Measurements from ENCODE around the gene DIP2C.
"Not testable (repeated sequence)": the region's sequence is repeated elsewhere in the genome, so short reads cannot be mapped to it uniquely, and the experiment has no call there.

Gene DIP2C

DNA sequence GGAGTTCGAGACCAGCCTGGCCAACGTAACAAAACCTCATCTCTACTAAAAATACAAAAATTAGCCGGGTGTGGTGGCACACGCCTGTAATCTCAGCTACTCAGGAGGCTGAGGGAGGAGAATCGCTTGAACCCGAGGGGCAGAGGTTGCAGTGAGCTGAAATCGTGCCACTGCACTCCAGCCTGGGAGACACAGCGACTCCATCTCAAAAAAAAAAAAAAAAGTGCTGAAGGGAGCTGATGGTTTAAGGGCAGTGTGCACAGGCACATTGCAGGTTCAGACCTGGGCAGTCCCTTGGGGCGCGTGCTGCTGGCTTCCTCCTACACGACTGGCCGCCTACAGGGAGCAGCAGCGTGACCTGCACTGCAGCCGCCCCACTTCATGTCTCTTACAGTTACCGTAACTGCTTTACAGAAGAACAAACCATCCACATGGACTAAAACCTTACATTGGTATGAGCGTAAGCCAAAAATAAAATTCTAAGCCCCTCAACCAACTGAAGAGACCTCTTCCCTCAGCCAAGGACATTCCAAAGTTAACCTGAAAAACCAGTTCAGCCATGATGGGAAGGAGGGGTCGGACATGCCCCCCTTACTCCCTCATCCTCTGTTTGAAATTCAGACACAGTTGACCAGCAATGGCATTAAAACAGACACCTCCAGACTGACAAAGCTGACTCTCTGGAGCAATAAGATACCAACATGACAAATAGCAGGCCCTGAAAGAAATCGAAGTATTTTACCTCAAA, 292.0 kb downstream of the DIP2C start:
- H3K4me3 ChIP-seq (ENCODE audit: low read length) = no peak overlapping the region
- H3K27me3 ChIP-seq (ENCODE audit: control insufficient read depth, insufficient read depth, low read length) = no peaks in the 10 kb centered on the region
- H3K9me3 ChIP-seq (ENCODE audit: control insufficient read depth, low read length) = no peaks in the 10 kb centered on the region
- no peak overlapping the region for H3K9ac ChIP-seq (ENCODE audit: low read length)
- no peaks in the 10 kb centered on the region for H3K4me1 ChIP-seq (ENCODE audit: control insufficient read depth, insufficient read depth, low read length)
- no peaks in the 10 kb centered on the region for H3K36me3 ChIP-seq (ENCODE audit: control insufficient read depth, insufficient read depth, low read length)

DNA sequence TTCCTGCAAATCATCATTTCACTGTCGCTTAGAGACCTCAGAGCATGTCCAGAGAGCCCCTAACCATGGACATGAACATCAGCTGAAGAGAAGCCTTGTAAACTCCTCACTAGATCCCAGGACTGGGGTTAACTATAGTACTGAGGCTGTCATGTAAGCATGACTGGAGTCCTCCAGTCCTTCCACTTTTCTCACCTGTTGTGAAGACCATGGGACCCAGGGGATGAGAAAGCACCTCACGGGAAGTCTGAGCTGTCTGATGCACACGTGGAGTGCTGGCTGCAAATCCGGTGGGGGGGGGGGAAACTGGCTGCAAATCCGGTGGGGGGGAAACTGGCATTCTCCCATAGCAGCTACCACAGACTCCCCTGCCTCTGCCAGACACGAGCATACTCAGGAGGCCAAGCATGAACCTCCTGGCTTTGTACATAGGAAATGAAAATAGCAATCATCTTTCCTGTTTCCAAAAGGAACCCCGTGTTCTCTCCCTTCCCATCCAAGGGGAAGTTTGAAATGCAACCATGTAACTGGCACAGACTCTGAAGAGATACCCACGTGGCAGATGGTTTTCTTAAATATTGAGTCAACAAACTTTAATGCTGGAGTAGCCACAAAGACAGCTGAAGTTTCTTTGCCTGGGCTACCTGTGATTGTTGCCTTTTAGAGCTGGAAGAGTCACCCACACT, 292.8 kb downstream of the DIP2C start:
- H3K4me1 ChIP-seq (ENCODE audit: control insufficient read depth, insufficient read depth, low read length) = no peaks in the 10 kb centered on the region
- no peaks in the 10 kb centered on the region for H3K9me3 ChIP-seq (ENCODE audit: control insufficient read depth, low read length)
- H3K9ac ChIP-seq (ENCODE audit: low read length) = no peak overlapping the region
- H3K27me3 ChIP-seq (ENCODE audit: control insufficient read depth, insufficient read depth, low read length) = no peaks in the 10 kb centered on the region
- no peak overlapping the region for H3K4me3 ChIP-seq (ENCODE audit: low read length)
- no peaks in the 10 kb centered on the region for H3K36me3 ChIP-seq (ENCODE audit: control insufficient read depth, insufficient read depth, low read length)

DNA sequence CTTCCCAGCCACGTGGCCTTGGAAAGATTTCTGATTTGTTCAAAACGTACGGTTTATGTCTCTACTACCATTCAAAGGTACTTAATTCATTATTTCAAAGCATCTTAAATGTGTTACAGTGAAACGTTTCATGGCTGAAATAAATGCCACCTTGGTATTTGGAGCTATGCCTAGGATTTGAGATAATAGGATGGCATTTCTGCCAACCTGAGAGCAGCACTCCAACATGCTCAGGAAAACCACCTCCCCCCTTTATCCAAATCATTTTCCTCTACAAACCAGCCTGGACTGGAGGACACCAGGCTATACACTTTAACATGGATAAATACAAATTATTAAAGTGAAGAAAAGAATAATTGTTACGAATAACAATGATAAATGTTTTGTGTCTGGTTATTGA, 293.4 kb downstream of the DIP2C start:
- Histone ChIP-seq H3K27me3 (ENCODE audit: control insufficient read depth, insufficient read depth, low read length) (no peaks in the 10 kb centered on the region), H3K9me3 (ENCODE audit: control insufficient read depth, low read length) (no peaks in the 10 kb centered on the region), H3K4me3 (ENCODE audit: low read length) (no peak overlapping the region), H3K36me3 (ENCODE audit: control insufficient read depth, insufficient read depth, low read length) (no peaks in the 10 kb centered on the region), H3K9ac (ENCODE audit: low read length) (no peak overlapping the region), H3K4me1 (ENCODE audit: control insufficient read depth, insufficient read depth, low read length) (no peaks in the 10 kb centered on the region)

DNA sequence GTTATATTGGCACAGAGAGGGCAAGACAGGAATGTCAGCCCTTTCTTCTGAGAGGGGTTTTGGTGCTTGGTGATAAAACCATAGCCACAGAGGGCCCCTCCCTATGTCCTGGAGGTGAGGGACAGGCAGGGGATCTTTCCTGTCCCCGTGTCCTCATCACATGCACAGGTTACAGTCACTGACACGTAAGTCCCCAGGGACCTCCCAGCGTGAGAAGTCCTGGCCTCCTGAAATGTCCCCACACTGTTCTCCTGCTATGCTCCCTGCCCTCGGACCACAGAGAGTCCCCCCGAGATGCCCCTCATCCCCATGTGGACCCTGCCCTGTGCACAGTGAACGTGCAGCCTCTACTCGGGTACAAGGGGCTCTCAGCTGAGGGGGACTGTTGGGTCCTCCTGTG, 293.8 kb downstream of the DIP2C start:
- H3K9me3 ChIP-seq (ENCODE audit: control insufficient read depth, low read length) = no peaks in the 10 kb centered on the region
- H3K9ac ChIP-seq (ENCODE audit: low read length) = no peak overlapping the region
- no peak overlapping the region for H3K4me3 ChIP-seq (ENCODE audit: low read length)
- H3K4me1 ChIP-seq (ENCODE audit: control insufficient read depth, insufficient read depth, low read length) = no peaks in the 10 kb centered on the region
- H3K27me3 ChIP-seq (ENCODE audit: control insufficient read depth, insufficient read depth, low read length) = no peaks in the 10 kb centered on the region
- H3K36me3 ChIP-seq (ENCODE audit: control insufficient read depth, insufficient read depth, low read length) = no peaks in the 10 kb centered on the region

DNA sequence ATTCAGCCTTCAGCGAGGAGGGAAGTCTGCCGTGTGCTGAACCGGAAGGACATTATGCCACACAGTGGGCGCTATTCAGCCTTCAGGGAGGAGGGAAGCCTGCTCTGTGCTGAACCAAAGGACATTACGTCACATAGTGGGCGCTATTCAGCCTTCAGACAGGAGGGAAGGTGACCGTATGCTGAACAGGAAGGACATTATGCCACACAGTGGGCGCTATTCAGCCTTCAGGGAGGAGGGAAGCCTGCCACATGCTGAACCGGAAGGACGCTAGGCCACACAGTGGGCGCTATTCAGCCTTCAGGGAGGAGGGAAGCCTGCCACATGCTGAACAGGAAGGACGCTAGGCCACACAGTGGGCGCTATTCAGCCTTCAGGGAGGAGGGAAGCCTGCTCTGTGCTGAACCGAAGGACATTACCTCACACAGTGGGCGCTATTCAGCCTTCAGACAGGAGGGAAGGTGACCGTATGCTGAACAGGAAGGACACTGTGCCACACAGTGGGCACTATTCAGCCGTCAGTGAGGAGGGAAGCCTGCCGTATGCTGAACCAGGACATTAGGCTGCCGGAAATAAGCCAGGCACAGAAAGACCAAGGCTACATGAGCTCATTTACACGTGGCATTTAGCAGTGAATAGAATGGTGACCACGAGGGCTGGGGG, 294.9 kb downstream of the DIP2C start:
- not testable (repeated sequence) for H3K36me3 ChIP-seq (ENCODE audit: control insufficient read depth, insufficient read depth, low read length); H3K4me3 ChIP-seq (ENCODE audit: low read length); H3K4me1 ChIP-seq (ENCODE audit: control insufficient read depth, insufficient read depth, low read length); H3K9me3 ChIP-seq (ENCODE audit: control insufficient read depth, low read length); H3K9ac ChIP-seq (ENCODE audit: low read length); H3K27me3 ChIP-seq (ENCODE audit: control insufficient read depth, insufficient read depth, low read length)

DNA sequence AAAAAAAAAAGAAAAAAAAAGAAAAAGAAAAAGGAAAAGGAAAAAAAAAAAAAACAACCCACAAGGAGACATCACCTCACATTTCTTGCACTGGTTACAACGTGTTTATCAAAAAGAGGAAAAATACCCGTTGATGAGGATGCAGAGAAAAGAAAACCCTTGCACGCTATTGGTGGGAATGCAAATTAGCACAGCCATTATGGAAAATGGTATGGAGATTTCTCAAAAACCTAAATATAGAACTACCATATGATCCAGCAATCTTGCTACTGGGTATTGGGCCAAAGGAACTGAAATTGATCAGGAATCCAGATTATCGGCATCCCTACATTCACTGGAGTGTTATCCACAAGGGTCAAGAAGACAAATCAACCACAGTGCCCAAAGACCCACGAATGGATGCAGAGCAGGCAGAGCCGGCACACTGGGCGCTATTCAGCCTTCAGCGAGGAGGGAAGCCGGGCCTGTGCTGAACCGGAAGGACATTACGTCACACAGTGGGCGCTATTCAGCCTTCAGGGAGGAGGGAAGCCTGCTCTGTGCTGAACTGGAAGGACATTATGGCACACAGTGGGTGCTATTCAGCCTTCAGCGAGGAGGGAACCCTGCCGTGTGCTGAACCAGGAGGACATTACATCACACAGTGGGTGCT, 295.6 kb downstream of the DIP2C start:
- H3K4me1 ChIP-seq (ENCODE audit: control insufficient read depth, insufficient read depth, low read length) = no peaks in the 10 kb centered on the region
- no peaks in the 10 kb centered on the region for H3K27me3 ChIP-seq (ENCODE audit: control insufficient read depth, insufficient read depth, low read length)
- no peak overlapping the region for H3K9ac ChIP-seq (ENCODE audit: low read length)
- H3K4me3 ChIP-seq (ENCODE audit: low read length) = no peak overlapping the region
- H3K9me3 ChIP-seq (ENCODE audit: control insufficient read depth, low read length) = no peaks in the 10 kb centered on the region
- H3K36me3 ChIP-seq (ENCODE audit: control insufficient read depth, insufficient read depth, low read length) = no peaks in the 10 kb centered on the region

DNA sequence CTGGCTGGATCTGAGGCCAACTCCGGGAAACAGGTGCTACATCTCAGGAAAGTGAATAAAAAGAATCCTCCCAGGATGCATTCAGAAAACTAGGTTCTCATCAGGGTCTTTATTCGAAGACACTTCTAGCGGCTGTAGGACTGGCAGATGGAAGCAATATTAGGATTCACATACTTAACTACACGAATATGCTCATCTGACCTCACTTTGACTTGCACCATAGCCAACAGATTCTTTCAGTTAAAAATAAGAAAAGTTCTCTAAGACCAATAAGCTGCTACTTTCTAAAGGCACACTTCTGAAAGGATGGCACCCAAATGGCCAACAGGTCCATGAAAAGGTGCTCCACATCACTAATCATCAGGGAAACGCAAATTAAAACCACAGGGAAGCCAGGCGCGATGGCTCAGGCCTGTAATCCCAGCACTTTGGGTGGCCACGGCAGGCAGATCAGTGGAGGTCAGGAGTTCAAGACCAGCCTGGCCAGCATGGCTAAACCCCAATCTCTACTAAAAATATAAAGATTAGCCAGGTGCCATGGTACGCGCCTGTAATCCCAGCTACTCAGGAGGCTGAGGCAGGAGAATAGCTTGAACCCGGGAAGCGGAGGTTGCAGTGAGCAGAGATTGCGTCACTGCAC, 296.2 kb downstream of the DIP2C start:
- Histone ChIP-seq H3K4me1 (ENCODE audit: control insufficient read depth, insufficient read depth, low read length) (no peaks in the 10 kb centered on the region), H3K9ac (ENCODE audit: low read length) (no peak overlapping the region), H3K9me3 (ENCODE audit: control insufficient read depth, low read length) (no peaks in the 10 kb centered on the region), H3K36me3 (ENCODE audit: control insufficient read depth, insufficient read depth, low read length) (no peaks in the 10 kb centered on the region), H3K27me3 (ENCODE audit: control insufficient read depth, insufficient read depth, low read length) (no peaks in the 10 kb centered on the region), H3K4me3 (ENCODE audit: low read length) (no peak overlapping the region)

DNA sequence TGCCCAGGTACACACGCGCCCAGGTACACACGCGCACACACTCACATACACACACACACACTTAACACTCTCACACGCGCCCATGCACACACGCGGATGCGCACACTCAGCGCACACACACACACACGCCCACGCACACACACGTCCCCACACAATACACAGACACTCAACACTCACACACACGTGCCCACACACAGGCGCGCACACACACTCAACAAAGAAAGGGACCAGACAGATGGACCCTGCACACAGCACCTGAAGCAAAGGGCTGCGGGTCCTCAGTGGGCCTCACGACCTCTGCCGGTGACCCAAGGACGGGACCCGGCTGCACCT, 296.8 kb downstream of the DIP2C start:
- no peak overlapping the region for H3K4me3 ChIP-seq (ENCODE audit: low read length)
- H3K36me3 ChIP-seq (ENCODE audit: control insufficient read depth, insufficient read depth, low read length) = no peaks in the 10 kb centered on the region
- no peaks in the 10 kb centered on the region for H3K27me3 ChIP-seq (ENCODE audit: control insufficient read depth, insufficient read depth, low read length)
- H3K4me1 ChIP-seq (ENCODE audit: control insufficient read depth, insufficient read depth, low read length) = no peaks in the 10 kb centered on the region
- no peaks in the 10 kb centered on the region for H3K9me3 ChIP-seq (ENCODE audit: control insufficient read depth, low read length)
- no peak overlapping the region for H3K9ac ChIP-seq (ENCODE audit: low read length)

DNA sequence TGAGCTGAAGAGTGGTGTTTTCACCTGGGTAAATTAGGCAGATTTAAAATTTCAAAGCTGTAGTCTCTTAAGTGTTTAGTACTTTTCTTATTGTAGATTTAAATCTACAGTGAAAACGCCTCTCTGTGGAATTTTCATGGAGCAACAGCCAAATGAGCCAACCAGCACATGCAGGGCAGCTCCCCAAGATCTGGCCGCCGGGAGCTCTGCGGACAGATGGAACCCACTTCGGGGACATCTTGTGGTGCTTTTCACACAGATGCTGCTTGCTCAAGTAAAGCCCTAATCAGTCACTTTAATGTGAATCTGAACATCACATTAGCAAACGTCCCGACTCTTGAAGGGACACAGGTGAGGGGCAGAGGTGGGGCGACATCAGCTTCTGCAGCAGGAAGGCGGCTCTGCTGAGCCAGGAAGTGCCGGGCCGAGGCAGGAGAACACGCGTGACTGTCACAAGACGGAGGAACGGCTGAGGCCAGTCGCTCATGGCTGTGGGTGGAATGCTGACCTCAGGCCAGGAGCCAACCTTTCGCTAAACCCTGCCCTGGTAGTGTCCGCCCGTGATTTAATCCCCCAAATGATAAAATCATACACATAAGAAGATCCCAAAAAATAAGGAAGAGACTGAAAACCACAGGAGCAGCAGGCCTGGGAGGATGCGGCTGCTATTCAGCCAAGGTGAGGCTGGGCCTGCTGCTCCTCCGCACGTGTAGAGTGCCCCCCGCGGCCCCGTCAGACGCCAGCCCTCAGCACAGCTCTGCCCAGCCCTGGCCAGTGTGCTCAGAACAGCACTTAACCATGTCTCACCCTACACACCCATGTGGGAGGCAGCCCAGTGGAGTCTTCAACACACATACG, 297.4 kb downstream of the DIP2C start:
- no peaks in the 10 kb centered on the region for H3K4me1 ChIP-seq (ENCODE audit: control insufficient read depth, insufficient read depth, low read length)
- no peaks in the 10 kb centered on the region for H3K27me3 ChIP-seq (ENCODE audit: control insufficient read depth, insufficient read depth, low read length)
- no peak overlapping the region for H3K4me3 ChIP-seq (ENCODE audit: low read length)
- H3K9me3 ChIP-seq (ENCODE audit: control insufficient read depth, low read length) = no peaks in the 10 kb centered on the region
- peaks cover 2% of the 10 kb centered on the region for H3K36me3 ChIP-seq (ENCODE audit: control insufficient read depth, insufficient read depth, low read length)
- H3K9ac ChIP-seq (ENCODE audit: low read length) = no peak overlapping the region

DNA sequence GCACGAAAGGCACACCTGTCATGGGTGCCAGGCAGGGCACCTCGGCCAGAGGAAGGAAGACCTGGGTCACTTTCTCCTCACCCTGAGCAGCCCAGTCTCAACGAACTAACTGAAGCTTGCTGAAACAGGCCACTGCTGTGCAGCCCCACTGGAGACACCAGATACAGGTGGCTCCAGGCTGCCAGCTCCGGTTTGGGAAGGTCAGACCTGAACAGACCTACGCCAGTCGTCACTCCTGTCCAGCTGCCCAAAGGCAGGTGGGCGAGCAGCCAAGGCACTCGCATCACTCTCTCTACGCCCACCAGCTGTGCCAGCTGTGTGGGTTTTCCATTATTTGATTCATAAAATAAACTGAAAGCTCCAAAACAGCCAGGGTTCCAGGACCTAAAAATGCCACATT, 298.2 kb downstream of the DIP2C start:
- no peak overlapping the region for H3K4me3 ChIP-seq (ENCODE audit: low read length)
- H3K4me1 ChIP-seq (ENCODE audit: control insufficient read depth, insufficient read depth, low read length) = no peaks in the 10 kb centered on the region
- H3K36me3 ChIP-seq (ENCODE audit: control insufficient read depth, insufficient read depth, low read length) = peaks cover 3% of the 10 kb centered on the region
- no peaks in the 10 kb centered on the region for H3K27me3 ChIP-seq (ENCODE audit: control insufficient read depth, insufficient read depth, low read length)
- H3K9ac ChIP-seq (ENCODE audit: low read length) = no peak overlapping the region
- no peaks in the 10 kb centered on the region for H3K9me3 ChIP-seq (ENCODE audit: control insufficient read depth, low read length)

DNA sequence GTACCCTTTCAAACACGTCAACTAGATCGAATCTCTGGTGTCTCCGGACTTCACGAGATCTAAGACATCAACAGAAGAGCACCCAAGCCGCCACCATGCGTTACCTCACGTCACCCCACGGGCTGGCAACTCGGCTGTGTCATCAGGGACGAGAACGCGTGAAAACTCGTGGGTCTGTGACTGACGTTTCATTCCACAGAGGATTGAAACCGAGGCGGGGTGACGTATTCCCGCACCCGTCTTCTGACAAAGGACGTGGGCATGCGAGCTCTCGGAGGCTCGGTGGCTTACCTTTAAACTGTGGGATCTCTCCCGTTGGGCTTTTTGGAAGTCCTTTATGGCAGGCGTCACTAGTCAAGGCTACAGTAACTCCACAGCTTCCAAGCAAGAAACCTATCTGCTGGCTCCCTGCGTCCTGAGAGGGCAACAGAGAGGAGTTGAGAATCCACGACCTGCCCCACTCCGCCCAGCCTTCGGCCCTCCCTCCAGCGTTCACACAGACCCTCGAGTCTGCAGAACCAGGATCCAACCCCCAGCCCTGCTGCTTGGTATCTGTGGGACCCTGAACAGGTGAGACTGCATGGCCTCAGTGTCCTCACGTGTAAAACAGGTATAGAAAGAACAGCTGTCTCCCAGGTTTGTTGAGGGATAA, 298.9 kb downstream of the DIP2C start:
- Histone ChIP-seq H3K4me3 (ENCODE audit: low read length) (no peak overlapping the region), H3K4me1 (ENCODE audit: control insufficient read depth, insufficient read depth, low read length) (no peaks in the 10 kb centered on the region), H3K9me3 (ENCODE audit: control insufficient read depth, low read length) (no peaks in the 10 kb centered on the region), H3K27me3 (ENCODE audit: control insufficient read depth, insufficient read depth, low read length) (no peaks in the 10 kb centered on the region), H3K9ac (ENCODE audit: low read length) (no peak overlapping the region), H3K36me3 (ENCODE audit: control insufficient read depth, insufficient read depth, low read length) (peaks cover 3% of the 10 kb centered on the region)

Data from mucosa of stomach (tissue), 1 donor.